HepG2 (cell line): ENCODE results near the gene LHX3.

ENCODE experiments used
- CTCF ChIP-seq: sonication (generic); formaldehyde crosslinking; IDR thresholded peaks from 2 replicates; pipeline ENCODE4 v1.5.0; 2020; ENCODE audit warnings: mild to moderate bottlenecking, missing genetic modification reagents, moderate library complexity
- JUN ChIP-seq: sonication (generic); formaldehyde crosslinking; IDR thresholded peaks from 2 replicates; pipeline ENCODE4 v1.4.0; 2020; ENCODE audit warnings: mild to moderate bottlenecking, missing genetic modification reagents
- KLF11 ChIP-seq: IDR thresholded peaks from 2 replicates; pipeline ENCODE4 v1.6.1; 2016; ENCODE audit warnings: missing compliant biosample characterization
- NR0B2 ChIP-seq: sonication (generic); formaldehyde crosslinking; IDR thresholded peaks from 2 replicates; pipeline ENCODE4 v1.4.0; 2020; ENCODE audit warnings: mild to moderate bottlenecking, missing genetic modification reagents
- NR2C2 ChIP-seq: sonication (generic); formaldehyde crosslinking; IDR thresholded peaks from 2 replicates; pipeline ENCODE4 v1.4.0; 2020; ENCODE audit warnings: missing genetic modification reagents, mild to moderate bottlenecking, moderate library complexity, borderline replicate concordance
- POLR2G ChIP-seq: fragments of 200-400 bp; formaldehyde crosslinking; IDR thresholded peaks from 2 replicates; pipeline ENCODE4 v1.6.1; 2018; ENCODE audit warnings: mild to moderate bottlenecking, low read depth, low read length, moderate library complexity
- RBFOX2 ChIP-seq: fragments of 200-400 bp; formaldehyde crosslinking; IDR thresholded peaks from 2 replicates; pipeline ENCODE4 v1.6.1; 2017; ENCODE audit warnings: low read depth, mild to moderate bottlenecking, low read length
- SUZ12 ChIP-seq: fragments of 150-350 bp; IDR thresholded peaks from 2 replicates; pipeline ENCODE4 v1.6.1; 2014; ENCODE audit warnings: low read depth, low read length
- ZFP37 ChIP-seq: sonication (generic); formaldehyde crosslinking; IDR thresholded peaks from 2 replicates; pipeline ENCODE4 v1.4.0; 2020; ENCODE audit warnings: missing genetic modification reagents, borderline replicate concordance
- ZNF10 ChIP-seq: sonication (generic); formaldehyde crosslinking; IDR thresholded peaks from 2 replicates; pipeline ENCODE4 v1.4.0; 2020; ENCODE audit warnings: mild to moderate bottlenecking, low read depth, missing genetic modification reagents, borderline replicate concordance
- ZNF225 ChIP-seq: sonication (generic); formaldehyde crosslinking; IDR thresholded peaks from 2 replicates; pipeline ENCODE4 v1.4.0; 2020; ENCODE audit warnings: mild to moderate bottlenecking, missing genetic modification reagents
- ZNF362 ChIP-seq: sonication (generic); formaldehyde crosslinking; IDR thresholded peaks from 2 replicates; pipeline ENCODE4 v1.4.0; 2020; ENCODE audit warnings: missing genetic modification reagents, mild to moderate bottlenecking, borderline replicate concordance
- ZNF598 ChIP-seq: sonication (generic); formaldehyde crosslinking; IDR thresholded peaks from 2 replicates; pipeline ENCODE4 v1.5.1; 2020; ENCODE audit warnings: mild to moderate bottlenecking, missing genetic modification reagents, borderline replicate concordance
- TF ChIP-seq, protein P1 (sequence below): sonication (generic); formaldehyde crosslinking; IDR thresholded peaks from 2 replicates; pipeline ENCODE4 v1.9.0; 2022; ENCODE audit warnings: missing genetic modification reagents, mild to moderate bottlenecking, borderline replicate concordance

DNA sequence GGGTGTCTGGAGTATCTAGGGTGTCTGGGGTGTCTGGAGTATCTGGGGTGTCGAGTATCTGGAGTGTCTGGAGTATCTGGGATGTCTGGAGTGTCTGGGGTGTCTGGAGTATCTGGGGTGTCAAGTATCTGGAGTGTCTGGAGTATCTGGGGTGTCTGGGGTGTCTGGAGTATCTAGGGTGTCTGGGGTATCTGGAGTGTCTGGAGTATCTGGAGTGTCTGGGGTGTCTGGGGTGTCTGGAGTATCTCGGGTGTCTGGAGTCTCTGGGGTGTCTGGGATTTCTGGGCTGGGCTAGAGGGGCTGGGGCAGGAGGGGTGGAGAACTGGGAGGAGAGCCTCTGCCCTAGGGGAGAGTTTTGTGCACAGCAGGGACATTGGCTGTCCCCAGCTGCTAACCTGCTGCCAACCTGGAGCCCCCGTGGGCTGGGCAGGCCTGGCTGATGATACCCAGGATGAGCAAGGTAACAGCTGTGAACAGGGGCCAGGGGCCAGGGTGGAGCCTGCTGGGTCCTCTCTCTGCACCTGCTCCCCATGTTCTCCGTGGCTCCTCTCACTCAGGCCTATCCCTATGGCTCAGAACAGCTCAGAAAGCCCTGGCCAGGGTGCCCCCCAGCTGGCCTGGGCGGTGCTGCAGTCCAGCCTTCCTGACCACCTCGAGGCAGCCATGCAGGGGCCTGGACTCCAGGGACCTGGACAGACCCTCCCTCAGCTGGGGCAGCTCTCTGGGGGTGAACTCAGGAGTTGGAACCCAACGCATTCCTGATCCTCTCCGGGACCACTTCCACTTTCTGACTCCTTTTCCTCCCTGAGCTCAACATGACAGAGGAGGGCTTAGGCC, 29.9 kb downstream of the LHX3 start:
- TF ChIP-seq, protein P1, sequence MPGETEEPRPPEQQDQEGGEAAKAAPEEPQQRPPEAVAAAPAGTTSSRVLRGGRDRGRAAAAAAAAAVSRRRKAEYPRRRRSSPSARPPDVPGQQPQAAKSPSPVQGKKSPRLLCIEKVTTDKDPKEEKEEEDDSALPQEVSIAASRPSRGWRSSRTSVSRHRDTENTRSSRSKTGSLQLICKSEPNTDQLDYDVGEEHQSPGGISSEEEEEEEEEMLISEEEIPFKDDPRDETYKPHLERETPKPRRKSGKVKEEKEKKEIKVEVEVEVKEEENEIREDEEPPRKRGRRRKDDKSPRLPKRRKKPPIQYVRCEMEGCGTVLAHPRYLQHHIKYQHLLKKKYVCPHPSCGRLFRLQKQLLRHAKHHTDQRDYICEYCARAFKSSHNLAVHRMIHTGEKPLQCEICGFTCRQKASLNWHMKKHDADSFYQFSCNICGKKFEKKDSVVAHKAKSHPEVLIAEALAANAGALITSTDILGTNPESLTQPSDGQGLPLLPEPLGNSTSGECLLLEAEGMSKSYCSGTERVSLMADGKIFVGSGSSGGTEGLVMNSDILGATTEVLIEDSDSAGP (CRISPR knock-in tag), result no peak
- TF ChIP-seq NR0B2 (CRISPR knock-in tag) (no peak), ZNF362 (CRISPR knock-in tag) (no peak), JUN (no peak), ZNF598 (CRISPR knock-in tag) (no peak), SUZ12 (no peak), ZNF225 (CRISPR knock-in tag) (no peak), ZNF10 (CRISPR knock-in tag) (no peak), NR2C2 (no peak), POLR2G (no peak), CTCF (CRISPR knock-in tag) (peak; percentile 58), ZFP37 (no peak), RBFOX2 (no peak), KLF11 (no peak)
